GM21526 (cell line): ENCODE results near the gene YBEY.

Source experiments
- ATAC-seq: cut with Tn5 transposase; IDR thresholded peaks from one replicate; pipeline ENCODE4 v1.9.1; 2021; ENCODE audit warnings: moderate library complexity; ENCODE audit not compliant: unreplicated experiment, low FRiP score

Gene YBEY

GRCh38 chr21:46324390-46325072 lies 38.4 kb downstream of the YBEY start:
- peak; percentile 42 for ATAC-seq

- peak; percentile 7 for ATAC-seq
Measured at GRCh38 chr21:46325073-46325912, 39.2 kb downstream of the YBEY start.

- no peak for ATAC-seq
Measured at GRCh38 chr21:46326110-46326703, 40.1 kb downstream of the YBEY start.

GRCh38 chr21:46327711-46328110 lies 41.6 kb downstream of the YBEY start:
- no peak for ATAC-seq

- no peak for ATAC-seq
Measured at GRCh38 chr21:46328151-46328550, 42.0 kb downstream of the YBEY start.

GRCh38 chr21:46329796-46330195 lies 43.7 kb downstream of the YBEY start:
- ATAC-seq: no peak

GRCh38 chr21:46334351-46335140 lies 48.4 kb downstream of the YBEY start:
- ATAC-seq: no peak

GRCh38 chr21:46336603-46337002 lies 50.5 kb downstream of the YBEY start:
- no peak for ATAC-seq

- no peak for ATAC-seq
Measured at GRCh38 chr21:46340998-46341397, 54.9 kb downstream of the YBEY start.

GRCh38 chr21:46344219-46344915 lies 58.2 kb downstream of the YBEY start:
- no peak for ATAC-seq

- ATAC-seq: no peak
Measured at GRCh38 chr21:46345861-46346260, 59.7 kb downstream of the YBEY start.

- no peak for ATAC-seq
Measured at GRCh38 chr21:46346296-46347202, 60.4 kb downstream of the YBEY start.

- no peak for ATAC-seq
Measured at GRCh38 chr21:46347203-46347550, 61.0 kb downstream of the YBEY start.
